ENCODE results near the gene PSME3.

- TF ChIP-seq CTCF (conservative IDR thresholded peaks at IDR 0.05) (no peak), EZH2 (IDR thresholded peaks at IDR 0.05; ENCODE audit: low read depth) (no peak)
Measured at GRCh38 chr17:42883802-42884558, 50.8 kb downstream of the PSME3 start.

All from PC-9 (cell line).